PC-3 (cell line): ENCODE results near the gene MOB2.

Experiments
- EZH2 ChIP-seq: fragments of 300-600 bp; sonication (generic); IDR thresholded peaks from one replicate; pipeline ENCODE4 v1.6.1; 2017; ENCODE audit warnings: antibody characterized with exemption, mild to moderate bottlenecking, low read length; ENCODE audit not compliant: unreplicated experiment
- TF ChIP-seq, protein P1 (sequence below): fragments of 300-600 bp; sonication (generic); conservative IDR thresholded peaks from 2 replicates; pipeline ENCODE4 v1.5.1; 2017; ENCODE audit warnings: antibody characterized with exemption, low read depth, mild to moderate bottlenecking, low read length

- no peak for TF ChIP-seq EZH2
- TF ChIP-seq, protein P1, sequence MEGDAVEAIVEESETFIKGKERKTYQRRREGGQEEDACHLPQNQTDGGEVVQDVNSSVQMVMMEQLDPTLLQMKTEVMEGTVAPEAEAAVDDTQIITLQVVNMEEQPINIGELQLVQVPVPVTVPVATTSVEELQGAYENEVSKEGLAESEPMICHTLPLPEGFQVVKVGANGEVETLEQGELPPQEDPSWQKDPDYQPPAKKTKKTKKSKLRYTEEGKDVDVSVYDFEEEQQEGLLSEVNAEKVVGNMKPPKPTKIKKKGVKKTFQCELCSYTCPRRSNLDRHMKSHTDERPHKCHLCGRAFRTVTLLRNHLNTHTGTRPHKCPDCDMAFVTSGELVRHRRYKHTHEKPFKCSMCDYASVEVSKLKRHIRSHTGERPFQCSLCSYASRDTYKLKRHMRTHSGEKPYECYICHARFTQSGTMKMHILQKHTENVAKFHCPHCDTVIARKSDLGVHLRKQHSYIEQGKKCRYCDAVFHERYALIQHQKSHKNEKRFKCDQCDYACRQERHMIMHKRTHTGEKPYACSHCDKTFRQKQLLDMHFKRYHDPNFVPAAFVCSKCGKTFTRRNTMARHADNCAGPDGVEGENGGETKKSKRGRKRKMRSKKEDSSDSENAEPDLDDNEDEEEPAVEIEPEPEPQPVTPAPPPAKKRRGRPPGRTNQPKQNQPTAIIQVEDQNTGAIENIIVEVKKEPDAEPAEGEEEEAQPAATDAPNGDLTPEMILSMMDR: no peak
These were observed 18.0 kb downstream of the MOB2 start for GRCh38 chr11:1468473-1469066.
